ENCODE results near the gene PALD1. TPM values are rescaled to one million over a fixed set of nuclear protein-coding genes. Genes with fewer than 3 reads are reported as not detected.

Gene PALD1
- total RNA-seq = 0.13 TPM in 1 of 2 replicates, not detected in the other

- TF ChIP-seq CTCF (IDR thresholded peaks at IDR 0.05; ENCODE audit: insufficient read depth, low read length, severe bottlenecking) = peak; percentile 23
- no peak for DNase-seq (ENCODE audit: low read depth)
- Histone ChIP-seq H3K4me3 (ENCODE audit: low read depth, low read length) (peak within 1 kb of the TSS; percentile 13), H3K27me3 (ENCODE audit: control insufficient read depth, insufficient read depth, low read length) (peaks cover 39% of the 10 kb centered on the region), H3K36me3 (ENCODE audit: control insufficient read depth, insufficient read depth, low read length) (no peaks in the 10 kb centered on the region)
- no peak for FAIRE-seq
These were observed at the start of gene PALD1 for GRCh38 chr10:70478191-70479164. PALD1 (plus strand) TSS chr10:70478767; CDS start chr10:70525952, 47,185 bp downstream.

GRCh38 chr10:70430493-70431445 is 47.8 kb upstream of the PALD1 start:
- FAIRE-seq = no peak
- no peaks in the 10 kb centered on the region for H3K27me3 ChIP-seq (ENCODE audit: control insufficient read depth, insufficient read depth, low read length)
- no peak for TF ChIP-seq CTCF (IDR thresholded peaks at IDR 0.05; ENCODE audit: insufficient read depth, low read length, severe bottlenecking)
- H3K36me3 ChIP-seq (ENCODE audit: control insufficient read depth, insufficient read depth, low read length) = peaks cover 3% of the 10 kb centered on the region
- DNase-seq (ENCODE audit: low read depth) = peak; percentile 44
- H3K4me3 ChIP-seq (ENCODE audit: low read depth, low read length) = no peak overlapping the region

GRCh38 chr10:70432101-70432500 is 46.5 kb upstream of the PALD1 start:
- no peak for TF ChIP-seq CTCF (IDR thresholded peaks at IDR 0.05; ENCODE audit: insufficient read depth, low read length, severe bottlenecking)
- DNase-seq (ENCODE audit: low read depth) (no peak), FAIRE-seq (no peak)
- H3K36me3 ChIP-seq (ENCODE audit: control insufficient read depth, insufficient read depth, low read length) = no peaks in the 10 kb centered on the region
- no peak overlapping the region for H3K4me3 ChIP-seq (ENCODE audit: low read depth, low read length)
- no peaks in the 10 kb centered on the region for H3K27me3 ChIP-seq (ENCODE audit: control insufficient read depth, insufficient read depth, low read length)

- no peaks in the 10 kb centered on the region for H3K27me3 ChIP-seq (ENCODE audit: control insufficient read depth, insufficient read depth, low read length)
- no peak for TF ChIP-seq CTCF (IDR thresholded peaks at IDR 0.05; ENCODE audit: insufficient read depth, low read length, severe bottlenecking)
- no peak for FAIRE-seq
- no peak overlapping the region for H3K4me3 ChIP-seq (ENCODE audit: low read depth, low read length)
- no peak for DNase-seq (ENCODE audit: low read depth)
- no peaks in the 10 kb centered on the region for H3K36me3 ChIP-seq (ENCODE audit: control insufficient read depth, insufficient read depth, low read length)
These were observed 45.9 kb upstream of the PALD1 start for GRCh38 chr10:70432561-70433263.

- no peaks in the 10 kb centered on the region for H3K36me3 ChIP-seq (ENCODE audit: control insufficient read depth, insufficient read depth, low read length)
- FAIRE-seq = no peak
- H3K4me3 ChIP-seq (ENCODE audit: low read depth, low read length) = no peak overlapping the region
- TF ChIP-seq CTCF (IDR thresholded peaks at IDR 0.05; ENCODE audit: insufficient read depth, low read length, severe bottlenecking) = no peak
- peaks cover 3% of the 10 kb centered on the region for H3K27me3 ChIP-seq (ENCODE audit: control insufficient read depth, insufficient read depth, low read length)
- no peak for DNase-seq (ENCODE audit: low read depth)
These were observed 44.8 kb upstream of the PALD1 start for GRCh38 chr10:70433581-70434280.

Data from bronchial epithelial cell (primary cell).